DMS153 (cell line): ENCODE measurements around the gene SCUBE2.

ENCODE experiments used
- DNase-seq: peaks from one replicate; lab custom pipeline; 2025; lab: John Stamatoyannopoulos, UW

SCUBE2 gene

GRCh38 chr11:9091044-9091922 lies at the start of gene SCUBE2:
Gene SCUBE2, minus strand, starts transcription at chr11:9091599. Its CDS starts 71 bp downstream, at chr11:9091528.
- DNase-seq, result no peak

- no peak for DNase-seq
Measured at GRCh38 chr11:9141186-9141585, 49.8 kb upstream of the SCUBE2 start.

DNA sequence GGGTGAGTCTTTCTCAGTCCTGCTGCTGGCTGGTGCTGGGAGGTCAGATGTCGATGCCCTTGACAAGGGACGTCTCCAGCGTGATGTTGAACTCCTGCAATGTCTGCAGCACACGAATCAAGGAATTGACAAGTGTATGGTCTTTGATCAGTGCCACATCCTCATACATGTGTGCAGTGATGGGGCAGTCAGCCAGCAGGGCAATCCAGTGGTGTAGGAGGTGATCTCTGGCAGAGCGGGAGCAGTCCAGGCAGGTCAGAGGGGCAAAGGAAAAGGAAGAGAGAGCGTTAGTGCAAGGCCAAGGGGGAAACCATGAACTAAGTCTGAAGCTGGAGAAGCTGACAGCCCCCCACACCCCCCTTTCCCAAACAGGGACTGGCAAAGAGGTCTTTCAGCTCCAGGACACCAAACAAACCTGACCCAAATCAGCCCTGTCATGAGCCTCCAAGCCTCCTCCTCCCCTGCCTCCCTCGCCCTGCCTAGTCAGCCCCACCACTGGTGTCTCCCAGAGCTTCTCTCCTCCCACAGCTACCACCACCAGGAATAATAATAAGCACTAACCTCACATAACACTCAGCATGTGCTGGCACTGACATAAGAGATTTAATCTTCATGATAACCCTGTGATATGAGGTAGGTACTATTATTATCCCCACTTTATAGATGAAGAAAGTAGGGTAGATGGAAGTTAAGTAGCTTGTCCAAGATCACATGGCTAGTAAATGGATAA lies 48.4 kb upstream of the SCUBE2 start:
- DNase-seq, result no peak

- peak; percentile 96 for DNase-seq
Measured at GRCh38 chr11:9138612-9139579, 47.5 kb upstream of the SCUBE2 start.

DNA sequence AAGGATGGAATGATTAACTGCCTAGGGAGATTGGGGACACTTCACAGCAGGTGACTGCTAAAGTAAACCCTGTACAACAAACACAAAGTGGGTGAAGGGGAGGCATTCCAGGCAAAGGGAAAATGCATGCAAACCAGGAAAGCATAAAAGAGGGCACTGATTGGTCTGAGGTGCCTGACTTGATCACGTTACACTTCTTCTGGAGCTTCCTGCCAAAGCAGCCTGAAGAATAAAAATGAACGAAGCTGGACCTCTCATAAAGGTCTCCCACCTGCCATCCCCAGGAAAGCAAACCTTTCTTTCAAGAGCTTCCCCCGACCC lies 46.7 kb upstream of the SCUBE2 start:
- peak; percentile 96 for DNase-seq

DNA sequence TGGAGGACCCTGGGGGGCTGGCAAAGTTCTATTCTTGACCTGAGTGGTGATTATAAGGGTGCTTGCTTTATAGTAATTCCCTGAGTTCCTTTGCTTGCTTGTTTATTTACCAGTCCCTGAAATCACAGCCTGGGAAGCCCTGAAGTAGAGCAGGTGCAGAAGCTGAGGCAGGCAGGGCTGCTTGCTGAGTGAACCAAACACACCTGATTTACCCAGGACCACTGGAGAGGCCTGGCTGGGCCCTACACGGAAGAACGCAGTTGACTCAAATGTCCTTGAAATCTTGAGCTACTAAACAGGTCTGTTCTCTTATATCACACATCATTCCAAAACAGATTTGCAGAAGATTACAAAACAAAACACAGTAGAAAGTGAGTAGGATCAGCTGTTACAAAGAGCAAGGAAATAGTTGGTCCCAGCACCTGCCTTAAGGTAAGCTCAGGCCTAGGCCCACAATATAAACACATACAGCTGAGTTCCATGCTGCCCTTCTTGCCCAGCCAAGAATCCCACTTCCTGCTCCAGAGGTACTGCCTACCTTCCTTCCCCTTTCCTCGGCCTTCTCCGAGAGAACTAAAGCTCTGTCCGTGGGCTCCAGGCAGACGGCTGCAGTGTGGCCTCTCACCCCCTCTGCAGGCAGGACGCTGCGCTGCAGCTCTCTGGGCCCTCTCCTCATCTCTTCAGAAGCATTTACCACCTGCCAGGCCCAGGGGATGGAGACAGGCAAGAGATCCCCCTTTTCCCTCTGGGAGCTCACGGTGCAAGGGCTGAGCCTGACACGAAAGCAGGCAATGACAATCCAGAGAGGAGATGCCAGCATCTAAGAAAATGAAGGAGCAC lies 46.1 kb upstream of the SCUBE2 start:
- peak; percentile 96 for DNase-seq

DNA sequence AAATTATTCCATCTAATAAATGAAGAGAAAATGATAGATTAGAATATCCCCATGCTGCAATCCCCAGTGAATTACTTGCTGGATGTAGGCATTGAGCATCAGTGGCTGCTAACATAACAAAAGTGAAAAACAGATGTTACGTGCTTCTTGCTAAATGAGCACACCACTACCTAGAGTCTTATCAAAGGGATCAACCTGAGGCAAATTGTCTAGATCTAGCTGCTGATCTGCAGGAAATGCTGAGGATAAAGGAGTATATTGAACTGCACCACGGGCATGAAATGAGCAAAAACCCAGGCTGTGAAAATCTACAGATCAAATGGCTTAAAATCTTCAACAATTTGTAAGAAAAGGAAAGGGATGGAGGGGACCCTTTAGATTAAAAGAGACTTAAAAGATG lies 45.3 kb upstream of the SCUBE2 start:
- DNase-seq, result no peak

DNA sequence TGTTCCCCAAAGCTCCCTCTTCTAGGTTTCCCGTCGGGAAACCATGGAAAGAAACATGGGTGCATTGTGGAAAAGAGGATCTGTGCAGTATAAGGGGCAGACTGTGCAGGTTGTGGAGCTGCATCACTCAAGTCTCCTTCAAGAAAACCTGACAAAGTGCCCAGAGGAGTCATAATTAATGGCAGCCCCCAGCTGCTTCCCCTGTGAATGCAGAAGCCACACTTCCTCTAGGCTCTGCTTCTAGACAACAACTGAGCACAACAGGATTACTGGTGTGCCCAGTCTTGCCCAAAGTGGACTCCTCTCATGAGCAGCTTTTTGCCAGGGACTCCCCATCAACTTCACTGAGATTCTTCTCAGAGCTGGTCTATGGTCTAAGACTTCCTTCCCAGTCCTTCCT lies 42.6 kb upstream of the SCUBE2 start:
- DNase-seq, result no peak

DNA sequence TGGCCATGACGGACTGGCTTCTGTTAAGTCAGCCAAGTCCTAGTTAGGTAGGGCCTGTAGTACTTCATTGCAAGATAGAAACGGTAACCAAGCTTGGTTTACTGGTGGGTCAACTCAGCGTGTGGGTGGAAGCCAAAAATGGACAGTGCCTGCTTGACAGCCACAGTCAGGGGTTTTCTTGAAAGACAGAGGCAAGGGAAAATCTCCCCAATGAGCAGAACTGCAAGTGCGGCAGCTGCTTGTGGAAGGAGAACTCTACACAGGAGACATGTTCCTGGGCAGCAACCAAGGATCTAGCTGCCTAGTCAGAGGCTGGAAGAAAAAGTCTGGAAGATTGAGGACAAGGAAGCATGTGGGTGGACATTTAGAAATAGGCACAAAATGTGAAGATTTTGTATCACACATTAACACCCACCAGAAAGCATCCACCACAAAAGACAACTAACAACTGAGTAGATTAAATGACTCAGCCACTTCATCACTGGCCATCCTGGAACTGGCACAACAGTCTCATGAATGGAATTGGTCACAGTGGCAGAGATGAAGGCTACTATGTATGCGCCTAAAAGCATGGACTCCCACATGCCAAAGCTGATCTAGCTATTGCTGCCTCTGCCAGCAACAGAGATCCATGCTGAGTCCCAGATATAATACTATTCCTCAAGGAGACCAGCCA lies 40.9 kb upstream of the SCUBE2 start:
- DNase-seq, result no peak

DNA sequence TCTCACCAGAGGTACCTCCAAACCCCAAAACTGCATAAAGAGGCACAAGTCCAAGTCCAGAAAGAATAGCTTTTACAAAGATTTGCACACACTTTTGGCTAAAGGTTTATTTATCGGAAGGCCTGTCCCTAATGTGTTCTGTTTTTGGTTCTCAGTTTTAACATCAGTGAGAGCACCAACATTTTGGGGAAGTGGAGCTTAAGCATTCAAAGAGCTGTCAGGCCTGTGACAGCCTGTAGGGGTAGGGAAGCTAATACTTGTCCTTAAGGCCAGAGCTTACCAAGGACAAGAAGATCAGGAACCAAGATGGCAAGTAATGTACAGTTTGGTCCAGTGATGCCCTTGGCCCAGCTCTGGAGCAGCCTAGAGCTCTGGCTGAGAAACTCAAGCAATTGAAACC lies 38.9 kb upstream of the SCUBE2 start:
- DNase-seq, result no peak

DNA sequence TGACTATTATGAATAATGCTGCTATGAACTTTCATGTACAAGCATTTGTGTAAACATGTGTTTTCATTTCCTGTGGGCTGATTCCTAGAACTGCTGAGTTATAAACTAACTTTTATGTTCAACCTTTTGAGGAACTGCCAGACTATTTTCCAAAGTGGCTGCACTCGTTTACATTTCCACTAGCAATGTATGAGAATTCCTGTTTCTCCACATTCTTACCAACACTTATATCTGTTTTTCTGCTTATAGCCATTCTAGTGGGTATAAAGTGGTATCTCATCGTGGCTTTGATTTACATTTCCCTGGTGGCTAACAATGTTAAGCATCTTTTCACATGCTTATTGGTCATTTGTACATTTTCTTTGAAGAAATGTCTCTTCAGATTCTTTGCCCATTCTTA lies 35.2 kb upstream of the SCUBE2 start:
- DNase-seq, result no peak

- DNase-seq, result no peak
Measured at GRCh38 chr11:9125185-9125886, 33.9 kb upstream of the SCUBE2 start.

GRCh38 chr11:9123595-9124304 lies 32.4 kb upstream of the SCUBE2 start:
- no peak for DNase-seq

GRCh38 chr11:9121469-9121796 lies 30.0 kb upstream of the SCUBE2 start:
- DNase-seq, result no peak

- no peak for DNase-seq
Measured at GRCh38 chr11:9120664-9121468, 29.5 kb upstream of the SCUBE2 start.

- DNase-seq, result no peak
Measured at GRCh38 chr11:9118277-9118676, 26.9 kb upstream of the SCUBE2 start.

- no peak for DNase-seq
Measured at GRCh38 chr11:9112075-9112474, 20.7 kb upstream of the SCUBE2 start.

DNA sequence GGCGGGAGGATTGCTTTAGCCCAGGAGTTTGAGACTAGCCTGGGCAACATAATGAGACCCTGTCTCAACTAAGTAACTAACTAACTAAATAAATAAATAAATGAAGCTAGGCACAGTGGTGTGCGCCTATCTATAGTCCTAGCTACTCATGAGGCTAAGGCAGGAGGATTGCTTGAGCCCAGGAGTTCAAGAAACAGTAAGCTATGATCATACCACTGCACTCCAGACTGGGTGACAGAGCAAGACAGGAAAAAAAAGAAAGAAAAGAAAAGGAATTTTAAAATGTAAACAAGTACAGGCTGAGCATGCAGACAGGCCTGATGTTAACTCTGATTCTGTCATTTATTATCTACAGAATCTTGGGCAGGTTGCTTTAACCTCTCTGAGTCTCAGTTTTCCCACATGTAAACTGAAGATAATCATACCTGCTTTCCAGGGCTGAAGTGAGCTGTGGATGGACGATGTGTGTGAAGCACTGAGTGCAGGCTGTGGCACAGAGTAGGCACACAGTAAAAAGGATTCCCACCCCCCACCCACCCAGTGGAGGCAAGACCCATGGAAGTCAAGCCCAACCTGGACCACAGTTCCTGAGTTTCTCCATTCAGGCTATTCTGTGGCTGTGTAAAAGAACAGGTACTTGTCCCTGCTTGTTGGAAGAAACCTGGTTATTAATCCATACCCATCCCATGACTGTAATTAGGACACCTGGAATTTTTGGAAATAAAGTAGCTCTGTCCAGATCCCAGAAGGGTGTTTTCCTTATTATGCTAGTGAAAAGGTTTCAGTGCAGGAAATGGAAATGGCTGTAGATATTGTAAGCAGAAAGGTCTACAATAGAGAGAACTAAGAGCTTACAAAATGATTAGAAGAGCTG lies 18.7 kb upstream of the SCUBE2 start:
- no peak for DNase-seq
